Measurements from ENCODE around the gene PLAGL1. TPM values are rescaled to one million over a fixed set of nuclear protein-coding genes. Genes with fewer than 3 reads are reported as not detected.

PLAGL1 gene
- total and polyA plus RNA-seq, 4 donors, result 1.3 to 6.3 (median 2.0) TPM

GRCh38 chr6:143952060-143952778 is 55.8 kb downstream of the PLAGL1 start (continued):
- TF ChIP-seq ZBTB33 (IDR thresholded peaks at IDR 0.05), result no peak

GRCh38 chr6:143950875-143951274 is 57.2 kb downstream of the PLAGL1 start:
- TF ChIP-seq JUND (IDR thresholded peaks at IDR 0.05) (no peak), TAF1 (conservative IDR thresholded peaks at IDR 0.05) (no peak), EGR1 (IDR thresholded peaks at IDR 0.05; ENCODE audit: low read depth in 2 of 2) (no peak), YY1 (IDR thresholded peaks at IDR 0.05) (no peak), NR2F2 (IDR thresholded peaks at IDR 0.05) (no peak), SP1 (IDR thresholded peaks at IDR 0.05) (no peak), REST (IDR thresholded peaks at IDR 0.05) (no peak), CTCF (IDR thresholded peaks at IDR 0.05; ENCODE audit: low read depth, low read length, missing input control) (no peak), RXRA (IDR thresholded peaks at IDR 0.05) (no peak), HNF4G (IDR thresholded peaks at IDR 0.05) (no peak), ATF3 (IDR thresholded peaks at IDR 0.05) (no peak), HNF4A (conservative IDR thresholded peaks at IDR 0.05) (no peak)
- H3K27me3 ChIP-seq (ENCODE audit: control insufficient read depth in 4 of 4, insufficient read depth in 4 of 4, low read length in 3 of 4), result no peaks in the 10 kb centered on the region
- no peak overlapping the region for H3K9ac ChIP-seq (ENCODE audit: low read depth in 1 of 2, low read length in 2 of 2)
- H3K9me3 ChIP-seq (ENCODE audit: control insufficient read depth in 4 of 4, low read length in 3 of 4), result peaks cover 0 to 2% (median 0%) of the 10 kb centered on the region in 4 donors
- H3K4me1 ChIP-seq (ENCODE audit: control insufficient read depth in 4 of 4, insufficient read depth in 4 of 4, low read length in 3 of 4), result no peaks in the 10 kb centered on the region
- no peak overlapping the region for H3K4me3 ChIP-seq (ENCODE audit: low read depth in 1 of 3, low read length in 3 of 3)
- H3K36me3 ChIP-seq (ENCODE audit: control insufficient read depth in 4 of 4, insufficient read depth in 3 of 4, low read depth in 1 of 4, low read length in 3 of 4), result no peaks in the 10 kb centered on the region
- H3K27ac ChIP-seq (ENCODE audit: low read depth in 1 of 2, low read length in 2 of 2), result no peak overlapping the region
- WGBS, result 35% methylated on average over 3 of the region's 3 CpGs
- no peak for DNase-seq (ENCODE audit: low spot score)

- Histone ChIP-seq H3K4me1 (ENCODE audit: control insufficient read depth in 4 of 4, insufficient read depth in 4 of 4, low read length in 3 of 4) (no peaks in the 10 kb centered on the region), H3K4me3 (ENCODE audit: low read depth in 1 of 3, low read length in 3 of 3) (no peak overlapping the region), H3K36me3 (ENCODE audit: control insufficient read depth in 4 of 4, insufficient read depth in 3 of 4, low read depth in 1 of 4, low read length in 3 of 4) (no peaks in the 10 kb centered on the region), H3K27ac (ENCODE audit: low read depth in 1 of 2, low read length in 2 of 2) (no peak overlapping the region), H3K9ac (ENCODE audit: low read depth in 1 of 2, low read length in 2 of 2) (no peak overlapping the region), H3K9me3 (ENCODE audit: control insufficient read depth in 4 of 4, low read length in 3 of 4) (peaks cover 0 to 2% (median 0%) of the 10 kb centered on the region in 4 donors), H3K27me3 (ENCODE audit: control insufficient read depth in 4 of 4, insufficient read depth in 4 of 4, low read length in 3 of 4) (no peaks in the 10 kb centered on the region)
- DNase-seq (ENCODE audit: low spot score), result no peak
- 85% methylated on average over 9 of the region's 9 CpGs for WGBS
- TF ChIP-seq EGR1 (IDR thresholded peaks at IDR 0.05; ENCODE audit: low read depth in 2 of 2), result no peak
- no peak for TF ChIP-seq FOXA1 (IDR thresholded peaks at IDR 0.05)
- TF ChIP-seq JUND (IDR thresholded peaks at IDR 0.05), result no peak
- TF ChIP-seq TAF1 (conservative IDR thresholded peaks at IDR 0.05), result no peak
- no peak for TF ChIP-seq MAX (IDR thresholded peaks at IDR 0.05)
- TF ChIP-seq FOXA2 (IDR thresholded peaks at IDR 0.05), result no peak
- TF ChIP-seq HNF4G (IDR thresholded peaks at IDR 0.05), result no peak
- no peak for TF ChIP-seq GABPA (IDR thresholded peaks at IDR 0.05 in 1 of 2, conservative IDR thresholded peaks at IDR 0.05 in 1 of 2)
- no peak for TF ChIP-seq SP1 (IDR thresholded peaks at IDR 0.05)
- no peak for TF ChIP-seq RXRA (IDR thresholded peaks at IDR 0.05)
- no peak for TF ChIP-seq HNF4A (conservative IDR thresholded peaks at IDR 0.05)
- TF ChIP-seq NR2F2 (IDR thresholded peaks at IDR 0.05), result no peak
- TF ChIP-seq ZBTB33 (IDR thresholded peaks at IDR 0.05), result no peak
- no peak for TF ChIP-seq YY1 (IDR thresholded peaks at IDR 0.05)
- TF ChIP-seq ATF3 (IDR thresholded peaks at IDR 0.05), result no peak
Observed at GRCh38 chr6:143949962-143950361, 58.1 kb downstream of the PLAGL1 start.
